Osteoblast (primary cell): ENCODE data around the gene CMTM7. TPM values are rescaled to one million over a fixed set of nuclear protein-coding genes. Genes with fewer than 3 reads are reported as not detected.
"Not testable (repeated sequence)": the region's sequence is repeated elsewhere in the genome, so short reads cannot be mapped to it uniquely, and the experiment has no call there.

Experiments used
- DNase-seq: peaks from one replicate; pipeline ENCODE4 v3.0.0; 2011; ENCODE audit warnings: low spot score, mixed read lengths; ENCODE audit not compliant: insufficient read length; ENCODE audit errors: missing footprints
- H2AFZ ChIP-seq: 2 replicates; pipeline ENCODE4 v1.6.0; 2011; ENCODE audit warnings: mild to moderate bottlenecking, low read length
- H3K27ac ChIP-seq: 2 replicates; pipeline ENCODE4 v1.5.1; 2011; ENCODE audit warnings: mild to moderate bottlenecking, low read depth, low read length, moderate library complexity
- H3K27me3 ChIP-seq: 2 replicates; pipeline ENCODE4 v1.6.0; 2012; ENCODE audit warnings: mild to moderate bottlenecking, control low read depth, inconsistent platforms, low read length, moderate library complexity; ENCODE audit not compliant: insufficient read depth
- H3K36me3 ChIP-seq: 2 replicates; pipeline ENCODE4 v1.5.1; 2011; ENCODE audit warnings: mild to moderate bottlenecking, low read length, control low read depth, moderate library complexity; ENCODE audit not compliant: insufficient read depth
- H3K4me1 ChIP-seq: 2 replicates; pipeline ENCODE4 v1.5.1; 2011; ENCODE audit warnings: mild to moderate bottlenecking, low read length, control low read depth, moderate library complexity; ENCODE audit not compliant: insufficient read depth
- H3K4me2 ChIP-seq: 2 replicates; pipeline ENCODE4 v1.6.0; 2011; ENCODE audit warnings: mild to moderate bottlenecking, low read length; ENCODE audit not compliant: insufficient read depth
- H3K4me3 ChIP-seq: fragments of 200-600 bp; sonication (generic); 3 replicates; pipeline ENCODE4 v1.5.1; 2012; ENCODE audit warnings: mild to moderate bottlenecking, low read length, inconsistent platforms; ENCODE audit not compliant: insufficient read depth
- H3K79me2 ChIP-seq: 2 replicates; pipeline ENCODE4 v1.6.0; 2012; ENCODE audit warnings: mild to moderate bottlenecking, low read length, control low read depth, inconsistent platforms; ENCODE audit not compliant: insufficient read depth
- H3K9me3 ChIP-seq: 2 replicates; pipeline ENCODE4 v1.5.1; 2011; ENCODE audit warnings: low read depth, low read length, control low read depth
- H4K20me1 ChIP-seq: 2 replicates; pipeline ENCODE4 v1.6.0; 2012; ENCODE audit warnings: mild to moderate bottlenecking, low read length, control low read depth; ENCODE audit not compliant: insufficient read depth
- CTCF ChIP-seq: IDR thresholded peaks from 2 replicates; pipeline ENCODE4 v1.5.1; 2011; ENCODE audit warnings: mild to moderate bottlenecking, low read depth, low read length, moderate library complexity; ENCODE audit errors: extremely low read depth
- total RNA-seq: library from RNA; depleted of rRNA; stranded (reverse); fragments of >200 nt; gene quantifications from 2 replicates; pipeline ENCODE4 v1.2.3, GENCODE V29; 2012

CMTM7 gene
- total RNA-seq, 1 donor = 7.2 TPM

GRCh38 chr3:32435911-32436815, 44.5 kb downstream of the CMTM7 start:
- Histone ChIP-seq H3K4me3 (no peak overlapping the region), H3K27ac (no peak overlapping the region), H3K27me3 (no peaks in the 10 kb centered on the region), H3K79me2 (peaks cover 11% of the 10 kb centered on the region), H3K36me3 (no peaks in the 10 kb centered on the region), H3K4me2 (no peak overlapping the region), H4K20me1 (no peaks in the 10 kb centered on the region), H3K9me3 (no peaks in the 10 kb centered on the region), H3K4me1 (peaks cover 9% of the 10 kb centered on the region), H2AFZ (no peak overlapping the region)
- no peak for TF ChIP-seq CTCF
- no peak for DNase-seq

GRCh38 chr3:32436816-32437189, 45.1 kb downstream of the CMTM7 start:
- no peak overlapping the region for H3K4me2 ChIP-seq
- H4K20me1 ChIP-seq = no peaks in the 10 kb centered on the region
- peaks cover 9% of the 10 kb centered on the region for H3K4me1 ChIP-seq
- H3K36me3 ChIP-seq = no peaks in the 10 kb centered on the region
- no peak overlapping the region for H2AFZ ChIP-seq
- H3K9me3 ChIP-seq = no peaks in the 10 kb centered on the region
- no peak overlapping the region for H3K4me3 ChIP-seq
- no peak overlapping the region for H3K27ac ChIP-seq
- no peak for DNase-seq
- no peaks in the 10 kb centered on the region for H3K27me3 ChIP-seq
- H3K79me2 ChIP-seq = peaks cover 11% of the 10 kb centered on the region
- no peak for TF ChIP-seq CTCF

DNA sequence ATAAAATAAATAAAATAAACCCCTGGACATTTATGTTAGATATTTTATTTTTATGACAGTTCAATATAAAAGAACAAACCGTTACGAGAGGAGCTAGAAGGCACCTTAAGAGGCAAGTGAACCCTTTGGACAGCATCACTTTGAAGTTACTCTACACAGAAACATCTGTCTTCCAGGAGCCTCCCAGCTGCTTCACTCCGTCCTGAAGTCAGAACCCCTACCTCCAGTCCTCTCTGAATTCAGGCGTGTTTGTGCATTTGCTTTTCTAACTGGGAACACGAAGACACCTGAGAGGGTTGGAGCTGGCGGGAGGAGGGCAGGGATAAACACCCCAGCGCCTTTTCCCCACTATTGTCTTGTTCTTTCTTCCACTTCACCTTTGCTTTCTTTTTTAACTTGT, 46.2 kb downstream of the CMTM7 start:
- no peaks in the 10 kb centered on the region for H3K9me3 ChIP-seq
- H2AFZ ChIP-seq = no peak overlapping the region
- H4K20me1 ChIP-seq = no peaks in the 10 kb centered on the region
- H3K4me1 ChIP-seq = peaks cover 12% of the 10 kb centered on the region
- DNase-seq = no peak
- H3K4me3 ChIP-seq = no peak overlapping the region
- H3K36me3 ChIP-seq = no peaks in the 10 kb centered on the region
- peaks cover 8% of the 10 kb centered on the region for H3K79me2 ChIP-seq
- no peak overlapping the region for H3K4me2 ChIP-seq
- no peaks in the 10 kb centered on the region for H3K27me3 ChIP-seq
- H3K27ac ChIP-seq = no peak overlapping the region
- no peak for TF ChIP-seq CTCF

DNA sequence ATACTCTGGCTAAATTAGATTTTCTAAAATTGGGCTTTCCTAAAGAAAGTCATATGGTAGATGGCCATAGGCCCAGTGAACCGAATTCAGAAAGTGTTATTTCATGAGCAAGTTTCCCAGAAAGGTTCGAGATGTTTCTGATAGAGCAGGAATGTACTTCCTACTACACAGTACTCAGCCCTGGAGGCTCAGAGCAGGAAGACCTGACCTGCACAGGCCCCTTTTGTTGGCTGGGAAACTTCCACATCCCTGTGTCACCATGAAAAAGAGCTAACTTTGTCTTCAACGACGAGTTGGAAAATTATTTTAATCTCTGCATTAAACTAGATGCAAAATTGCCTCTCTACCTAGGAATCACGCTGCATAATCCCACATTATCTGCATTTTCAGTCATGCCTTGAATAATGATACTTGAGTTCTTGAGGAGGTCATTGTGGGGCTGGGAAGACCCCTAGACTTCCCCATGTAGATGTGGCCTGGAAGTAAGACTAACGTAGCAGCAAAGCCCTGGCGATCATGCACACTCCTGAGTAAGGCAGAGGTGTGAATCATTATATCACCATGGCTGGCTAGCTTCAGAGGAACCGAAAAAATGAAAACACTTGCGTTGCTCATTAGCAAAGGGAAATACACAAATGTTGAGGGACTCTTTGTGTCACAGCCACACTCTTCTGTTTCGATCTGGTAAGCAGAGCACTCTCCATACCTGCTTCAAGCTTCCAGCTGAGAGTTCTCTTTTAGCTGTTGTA, 47.1 kb downstream of the CMTM7 start:
- no peak for TF ChIP-seq CTCF

GRCh38 chr3:32439421-32439820, 47.8 kb downstream of the CMTM7 start:
- H3K36me3 ChIP-seq, H3K4me3 ChIP-seq, DNase-seq, H3K27me3 ChIP-seq, H4K20me1 ChIP-seq, H2AFZ ChIP-seq, H3K27ac ChIP-seq, H3K4me2 ChIP-seq, H3K79me2 ChIP-seq, H3K9me3 ChIP-seq: not testable (repeated sequence)
- peaks cover 16% of the 10 kb centered on the region for H3K4me1 ChIP-seq

More for the DNA sequence above, 47.1 kb downstream of the CMTM7 start:
- Histone ChIP-seq H3K9me3 (no peaks in the 10 kb centered on the region), H2AFZ (no peak overlapping the region), H3K4me2 (no peak overlapping the region), H3K36me3 (no peaks in the 10 kb centered on the region), H4K20me1 (no peaks in the 10 kb centered on the region), H3K27me3 (no peaks in the 10 kb centered on the region), H3K4me1 (peaks cover 16% of the 10 kb centered on the region), H3K4me3 (no peak overlapping the region), H3K79me2 (peaks cover 8% of the 10 kb centered on the region), H3K27ac (no peak overlapping the region)
- DNase-seq = peak; percentile 19
